Right lobe of liver (tissue), 6 donors: ENCODE measurements around the gene MATN4. TPM values are rescaled to one million over a fixed set of nuclear protein-coding genes. Genes with fewer than 3 reads are reported as not detected.

Experiments used
- ATAC-seq, 4 donors: fragments of 200-7000 bp; cut with Tn5 transposase; one replicate each; pipeline ENCODE4 v1.9.1; 2020; ENCODE audit warnings: mild to moderate bottlenecking in 4 of 4, moderate library complexity in 4 of 4
- DNase-seq, 3 donors: peaks; one replicate each; pipeline ENCODE4 v3.0.0-alpha.2; 2020
- H3K27ac ChIP-seq, 3 donors: fragments of 200-600 bp; one replicate each; pipeline ENCODE4 v1.8.0; 2022
- H3K27me3 ChIP-seq, 2 donors: fragments of 200-600 bp; one replicate each; pipeline ENCODE4 v1.8.0; 2022
- H3K36me3 ChIP-seq, 4 donors: fragments of 200-600 bp; sonication (generic) in 1 of 4; one replicate each; pipeline versions ENCODE4 v1.5.1 to v1.8.0; 2017 to 2022; ENCODE audit warnings: control low read depth in 1 of 4
- H3K4me1 ChIP-seq, 4 donors: fragments of 200-600 bp; sonication (generic) in 1 of 4; one replicate each; pipeline versions ENCODE4 v1.5.1 to v1.8.0; 2017 to 2022; ENCODE audit warnings: control low read depth in 1 of 4
- H3K4me3 ChIP-seq, 3 donors: fragments of 200-600 bp; one replicate each; pipeline ENCODE4 v1.8.0; 2022
- H3K9me3 ChIP-seq, 4 donors: fragments of 200-600 bp; sonication (generic) in 1 of 4; one replicate each; pipeline versions ENCODE4 v1.5.1 to v1.8.0; 2017 to 2022; ENCODE audit warnings: control low read depth in 1 of 4
- POLR2A ChIP-seq: fragments of 450-650 bp; IDR thresholded peaks from one replicate; pipeline ENCODE4 v1.6.1; 2017; ENCODE audit warnings: antibody characterized with exemption, mild to moderate bottlenecking
- WGBS: methylation state at CpG from one replicate; pipeline ENCODE4 v1.1.6; 2018; ENCODE audit warnings: low coverage, low lambda C conversion rate; ENCODE audit not compliant: insufficient coverage; ENCODE audit errors: missing lambda C conversion rate; 5-methylcytosine and 5-hydroxymethylcytosine counted together
- intact Hi-C, 2 donors: fragments of 100-400 bp; cut with DNase I; formaldehyde crosslinking; loops; one replicate each; pipeline versions ENCODE4 v1.11.2 to v1.14.1; 2022
- total RNA-seq, 6 experiments: library from RNA; depleted of rRNA in 2 of 6; stranded (reverse); fragments of >200 nt in 2 of 6; fragmentation: NEBNext Ultra II Directional in 3 of 6; extraction: Animal tissue kit (Norgen Biotek cat#: 25700) in 3 of 6; gene quantifications; one replicate each; pipeline versions ENCODE4 v1.1.0 to v1.2.4, GENCODE V29; 2016 to 2023
- TF ChIP-seq, protein P1 (sequence below), 4 donors: fragments of 200-600 bp in 3 of 4; fragments of 450-650 bp in 1 of 4; IDR thresholded peaks; one replicate each; pipeline versions ENCODE4 v1.5.1 to v1.8.0; 2016 to 2022; ENCODE audit warnings: antibody characterized with exemption in 4 of 4, mild to moderate bottlenecking in 2 of 4
- donor health status: DM: no; HTN: yes; CAD: no.
- donor health status: DM: no; HTN: no; CAD: no.
- donor health status: DM: no; HTN: no; CAD: no.
- donor health status: DM: no; HTN: yes; CAD: no.
- donor health status: DM: no; HTN: yes; CAD: no.

MATN4 gene
- total RNA-seq, 6 experiments from 2014 or later, result not detected

DNA sequence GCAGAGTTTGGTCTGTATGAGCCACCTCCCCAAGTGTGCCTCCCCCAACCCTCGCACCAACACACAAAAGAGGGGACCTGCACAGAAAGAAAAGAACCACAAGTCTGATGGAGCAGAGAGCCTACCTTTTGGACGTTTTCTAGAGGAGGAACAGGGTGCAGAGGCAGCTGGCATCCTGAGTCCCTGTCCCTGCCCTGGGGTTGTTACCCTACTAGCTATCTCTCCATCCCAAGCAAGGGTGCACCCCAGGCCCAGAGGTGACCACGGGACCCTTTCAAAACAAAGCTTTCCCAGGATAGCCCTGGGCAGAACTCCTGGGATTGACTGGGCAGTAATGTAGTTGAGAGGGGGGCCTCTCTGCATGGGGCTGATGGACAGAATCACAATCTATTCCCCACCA lies 9.7 kb upstream of the MATN4 start:
- H3K27ac ChIP-seq, result no peak overlapping the region
- ATAC-seq (no peak), DNase-seq (no peak)
- no peaks in the 10 kb centered on the region for H3K4me1 ChIP-seq
- WGBS, result no CpG with 5 or more reads among the region's 3 CpGs
- H3K36me3 ChIP-seq, result no peaks in the 10 kb centered on the region
- intact Hi-C loops, result loop anchor here (5.0 to 10.0 kb wide), 3 partner anchors 119 to 457 kb away; no protein-coding TSS in a partner anchor
- TF ChIP-seq, protein P1, sequence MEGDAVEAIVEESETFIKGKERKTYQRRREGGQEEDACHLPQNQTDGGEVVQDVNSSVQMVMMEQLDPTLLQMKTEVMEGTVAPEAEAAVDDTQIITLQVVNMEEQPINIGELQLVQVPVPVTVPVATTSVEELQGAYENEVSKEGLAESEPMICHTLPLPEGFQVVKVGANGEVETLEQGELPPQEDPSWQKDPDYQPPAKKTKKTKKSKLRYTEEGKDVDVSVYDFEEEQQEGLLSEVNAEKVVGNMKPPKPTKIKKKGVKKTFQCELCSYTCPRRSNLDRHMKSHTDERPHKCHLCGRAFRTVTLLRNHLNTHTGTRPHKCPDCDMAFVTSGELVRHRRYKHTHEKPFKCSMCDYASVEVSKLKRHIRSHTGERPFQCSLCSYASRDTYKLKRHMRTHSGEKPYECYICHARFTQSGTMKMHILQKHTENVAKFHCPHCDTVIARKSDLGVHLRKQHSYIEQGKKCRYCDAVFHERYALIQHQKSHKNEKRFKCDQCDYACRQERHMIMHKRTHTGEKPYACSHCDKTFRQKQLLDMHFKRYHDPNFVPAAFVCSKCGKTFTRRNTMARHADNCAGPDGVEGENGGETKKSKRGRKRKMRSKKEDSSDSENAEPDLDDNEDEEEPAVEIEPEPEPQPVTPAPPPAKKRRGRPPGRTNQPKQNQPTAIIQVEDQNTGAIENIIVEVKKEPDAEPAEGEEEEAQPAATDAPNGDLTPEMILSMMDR (IDR thresholded peaks at IDR 0.05), result no peak
- TF ChIP-seq POLR2A, result no peak
- H3K27me3 ChIP-seq, result no peaks in the 10 kb centered on the region
- H3K9me3 ChIP-seq, result no peaks in the 10 kb centered on the region
- no peak overlapping the region for H3K4me3 ChIP-seq

DNA sequence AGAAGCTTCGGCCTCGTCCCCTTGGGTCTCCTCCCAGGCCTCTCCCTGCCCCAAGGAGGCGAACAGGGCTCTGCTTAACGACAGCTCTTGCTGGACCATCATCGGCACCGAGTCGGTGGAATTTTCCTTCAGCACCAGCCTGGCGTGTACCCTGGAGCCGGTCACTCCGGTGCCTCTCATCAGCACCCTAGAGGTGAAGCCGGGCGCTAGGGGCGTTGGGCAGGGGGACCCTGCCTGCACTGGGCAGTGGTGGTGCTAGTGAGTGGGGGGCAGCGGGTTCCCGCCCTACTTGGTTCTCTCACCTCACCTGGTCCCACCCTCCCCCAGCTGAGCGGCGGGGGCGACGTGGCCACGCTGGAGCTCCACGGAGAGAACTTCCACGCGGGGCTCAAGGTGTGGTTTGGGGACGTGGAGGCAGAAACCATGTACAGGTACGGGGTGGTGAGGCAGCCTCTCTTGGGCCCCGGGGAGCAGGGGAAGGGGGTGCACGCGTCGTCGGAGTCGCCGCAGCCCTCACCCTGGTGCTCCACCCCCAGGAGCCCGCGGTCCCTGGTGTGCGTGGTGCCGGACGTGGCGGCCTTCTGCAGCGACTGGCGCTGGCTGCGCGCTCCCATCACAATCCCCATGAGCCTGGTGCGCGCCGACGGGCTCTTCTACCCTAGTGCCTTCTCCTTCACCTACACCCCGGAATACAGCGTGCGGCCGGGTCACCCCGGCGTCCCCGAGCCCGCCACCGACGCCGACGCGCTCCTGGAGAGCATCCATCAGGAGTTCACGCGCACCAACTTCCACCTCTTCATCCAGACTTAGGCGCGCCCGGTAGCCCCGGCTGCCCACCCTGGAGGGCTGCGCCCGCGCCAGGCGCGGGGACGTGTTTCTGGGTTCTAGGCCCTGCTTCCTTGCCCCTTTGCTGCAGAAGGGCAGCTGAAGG lies 8.3 kb upstream of the MATN4 start:
- 13% methylated on average over 14 of the region's 71 CpGs for WGBS
- Histone ChIP-seq H3K27me3 (no peaks in the 10 kb centered on the region), H3K4me3 (no peak overlapping the region), H3K4me1 (peaks cover 0 to 3% (median 0%) of the 10 kb centered on the region in 4 donors), H3K36me3 (no peaks in the 10 kb centered on the region), H3K9me3 (no peaks in the 10 kb centered on the region), H3K27ac (no peak overlapping the region)
- TF ChIP-seq, protein P1 (IDR thresholded peaks at IDR 0.05), result no peak
- TF ChIP-seq POLR2A, result no peak
- ATAC-seq (no peak), DNase-seq (no peak)
- intact Hi-C loops, result loop anchor here (5.0 to 10.0 kb wide), 3 partner anchors 121 to 458 kb away; no protein-coding TSS in a partner anchor

DNA sequence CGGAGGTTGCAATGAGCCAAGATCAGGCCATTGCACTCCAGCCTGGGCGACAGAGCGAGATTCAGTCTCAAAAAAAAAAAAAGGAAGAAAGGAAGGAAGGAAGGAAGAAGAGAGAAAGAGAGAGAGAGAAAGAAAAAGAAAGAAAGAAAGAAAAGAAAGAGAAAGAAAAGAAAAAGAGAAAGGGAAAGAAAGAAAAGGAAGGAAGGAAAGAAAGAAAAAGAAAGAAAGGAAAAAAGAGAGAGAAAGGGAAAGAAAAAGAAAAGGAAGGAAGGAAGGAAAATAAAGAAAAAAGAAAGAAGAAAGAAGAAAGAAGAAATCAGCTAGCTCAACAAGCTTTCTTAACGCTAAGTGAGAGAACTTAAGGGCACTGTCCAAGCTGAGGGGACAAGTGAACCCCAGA lies 7.6 kb upstream of the MATN4 start:
- no peak for ATAC-seq
- Histone ChIP-seq H3K4me1 (peaks cover 0 to 3% (median 0%) of the 10 kb centered on the region in 4 donors), H3K9me3 (no peaks in the 10 kb centered on the region), H3K27ac (no peak overlapping the region), H3K36me3 (no peaks in the 10 kb centered on the region), H3K4me3 (no peak overlapping the region), H3K27me3 (no peaks in the 10 kb centered on the region)
- 92% methylated on average over 3 of the region's 4 CpGs for WGBS
- no peak for DNase-seq
- TF ChIP-seq, protein P1 (IDR thresholded peaks at IDR 0.05), result no peak
- no peak for TF ChIP-seq POLR2A
- intact Hi-C loops, result loop anchor here (5.0 to 10.0 kb wide), 3 partner anchors 122 to 459 kb away; no protein-coding TSS in a partner anchor

DNA sequence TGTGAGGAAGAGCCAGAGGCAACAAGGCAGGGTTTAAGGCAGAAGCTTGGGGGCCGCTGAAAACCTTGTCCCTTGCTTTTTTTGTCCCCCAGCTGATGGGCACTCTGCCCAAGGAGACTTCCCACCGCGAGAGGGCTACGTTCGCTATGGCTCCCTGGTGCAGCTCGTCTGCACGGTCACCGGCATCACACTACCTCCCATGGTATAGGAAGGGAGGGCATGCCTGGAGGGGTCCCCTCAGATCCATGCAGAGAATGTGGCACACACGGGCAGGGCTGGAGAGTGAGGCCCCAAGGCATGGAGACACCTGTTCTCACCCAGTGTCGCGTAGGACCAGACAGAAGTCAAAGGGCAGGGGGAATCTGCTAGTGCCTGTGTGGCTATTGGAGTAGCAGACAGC lies 5.8 kb upstream of the MATN4 start:
- H3K27me3 ChIP-seq, result no peaks in the 10 kb centered on the region
- no peaks in the 10 kb centered on the region for H3K36me3 ChIP-seq
- intact Hi-C loops, result loop anchor here (10.0 kb wide), 1 partner anchor 461 kb away; no protein-coding TSS in a partner anchor
- TF ChIP-seq, protein P1 (IDR thresholded peaks at IDR 0.05), result no peak
- TF ChIP-seq POLR2A, result no peak
- H3K4me3 ChIP-seq, result no peak overlapping the region
- WGBS, result 39% methylated on average over 2 of the region's 11 CpGs
- DNase-seq (no peak), ATAC-seq (no peak)
- H3K27ac ChIP-seq, result no peak overlapping the region
- H3K4me1 ChIP-seq, result peaks cover 0 to 3% (median 0%) of the 10 kb centered on the region in 4 donors
- no peaks in the 10 kb centered on the region for H3K9me3 ChIP-seq
